ENCODE results near the gene GOLGA3.

DNA sequence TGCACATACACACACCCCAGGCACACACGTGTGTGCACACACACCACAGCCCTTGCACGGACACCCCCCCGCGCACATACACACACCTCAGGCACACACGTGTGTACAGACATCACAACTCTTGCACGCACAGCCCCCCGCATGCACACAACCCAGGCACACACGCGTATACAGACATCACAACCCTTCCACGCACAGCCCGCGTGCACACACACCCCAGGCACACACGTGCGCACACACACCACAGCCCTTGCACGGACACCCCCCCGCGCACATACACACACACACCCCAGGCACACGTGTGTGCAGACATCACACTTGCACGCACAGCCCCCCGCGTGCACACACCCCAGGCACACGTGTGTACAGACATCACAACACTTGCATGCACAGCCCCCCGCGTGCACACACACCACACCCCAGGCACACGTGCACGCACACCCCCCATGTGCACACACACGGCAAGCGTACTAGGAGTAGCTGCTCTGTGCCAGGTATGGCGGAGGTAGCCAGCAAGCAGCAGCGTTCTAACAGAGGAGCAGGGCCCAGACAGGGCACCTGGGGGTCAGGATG, 48.8 kb downstream of the GOLGA3 start:
- TF ChIP-seq CTCF (conservative IDR thresholded peaks at IDR 0.05; ENCODE audit: low read length): no peak
- TF ChIP-seq EZH2phosphoT487 (IDR thresholded peaks at IDR 0.05; ENCODE audit: borderline replicate concordance): no peak

Data from Loucy (cell line).